Activated T-helper 2 cell treated with anti-CD3 and anti-CD28 coated beads, Interferon-gamma antibody, Interleukin-2, Interleukin-4, amounts not matched to agents 10 μg/mL and 5 μg/mL and 100 μg/mL, durations not matched to agents 14 hours and 24 hours and 36 hours (primary cell): Measurements from ENCODE around the gene ENO2. TPM values are rescaled to one million over a fixed set of nuclear protein-coding genes. Genes with fewer than 3 reads are reported as not detected.
A peak's percentile ranks its signal among the peaks of the same experiment; 100 is the strongest.

Source experiments
- DNase-seq: peaks from one replicate; pipeline ENCODE4 v3.0.0; 2021; ENCODE audit warnings: low spot score
- H3K27ac Mint-ChIP-seq: one replicate; pipeline ENCODE4 v1.8.0; 2021; ENCODE audit warnings: mixed read lengths
- H3K27me3 Mint-ChIP-seq: one replicate; pipeline ENCODE4 v1.8.0; 2021; ENCODE audit warnings: low read depth, mixed read lengths
- H3K36me3 Mint-ChIP-seq: one replicate; pipeline ENCODE4 v1.8.0; 2021; ENCODE audit warnings: low read depth, mixed read lengths
- H3K4me1 Mint-ChIP-seq: one replicate; pipeline ENCODE4 v1.8.0; 2021; ENCODE audit warnings: low read depth, mixed read lengths
- H3K4me3 Mint-ChIP-seq: one replicate; pipeline ENCODE4 v1.8.0; 2021; ENCODE audit warnings: low read depth, mild to moderate bottlenecking, moderate library complexity, mixed read lengths
- H3K9me3 Mint-ChIP-seq: one replicate; pipeline ENCODE4 v1.8.0; 2021; ENCODE audit warnings: mixed read lengths
- intact Hi-C: fragments of 100-400 bp; cut with micrococcal nuclease; formaldehyde crosslinking; loops from one replicate; pipeline ENCODE4 v1.15.1; 2023
- total RNA-seq: library from RNA; stranded (reverse); gene quantifications from 2 replicates; pipeline ENCODE4 v1.2.3, GENCODE V29; 2022

ENO2 gene
- total RNA-seq, 1 donor from 2014 or later = 235 TPM

- no peak for DNase-seq
- intact Hi-C loops = no loop called here
- Mint-ChIP-seq H3K27me3 (no peaks in the 10 kb centered on the region), H3K9me3 (no peaks in the 10 kb centered on the region), H3K4me3 (no peak overlapping the region), H3K4me1 (peaks cover 37% of the 10 kb centered on the region), H3K36me3 (peaks cover 55% of the 10 kb centered on the region), H3K27ac (no peak overlapping the region)
These were observed 7.9 kb downstream of the ENO2 start for GRCh38 chr12:6921996-6922946.

- no peak for DNase-seq
- intact Hi-C loops = no loop called here
- Mint-ChIP-seq H3K9me3 (no peaks in the 10 kb centered on the region), H3K27me3 (no peaks in the 10 kb centered on the region), H3K4me3 (no peak overlapping the region), H3K4me1 (peaks cover 37% of the 10 kb centered on the region), H3K36me3 (peaks cover 47% of the 10 kb centered on the region), H3K27ac (peak overlapping the region; percentile 28)
These were observed 8.8 kb downstream of the ENO2 start for GRCh38 chr12:6923003-6923732.

- Mint-ChIP-seq H3K4me1 (peaks cover 41% of the 10 kb centered on the region), H3K4me3 (no peak overlapping the region), H3K9me3 (no peaks in the 10 kb centered on the region), H3K27me3 (no peaks in the 10 kb centered on the region), H3K36me3 (peaks cover 50% of the 10 kb centered on the region), H3K27ac (no peak overlapping the region)
- intact Hi-C loops = loop anchor here (1.0 to 2.0 kb wide), 3 partner anchors 14 to 169 kb away; partner anchors contain the start of gene C1R
- DNase-seq = no peak
These were observed 9.5 kb downstream of the ENO2 start for GRCh38 chr12:6923851-6924250.

- peak overlapping the region; percentile 56 for H3K27ac Mint-ChIP-seq
- H3K4me1 Mint-ChIP-seq = peaks cover 46% of the 10 kb centered on the region
- no peaks in the 10 kb centered on the region for H3K27me3 Mint-ChIP-seq
- intact Hi-C loops = loop anchor here (2.0 kb wide), 2 partner anchors 40 to 168 kb away; partner anchors contain the start of gene C1R
- no peak for DNase-seq
- H3K9me3 Mint-ChIP-seq = no peaks in the 10 kb centered on the region
- peaks cover 36% of the 10 kb centered on the region for H3K36me3 Mint-ChIP-seq
- H3K4me3 Mint-ChIP-seq = no peak overlapping the region
These were observed 10.8 kb downstream of the ENO2 start for GRCh38 chr12:6925239-6925539.

GRCh38 chr12:6925540-6926279 is 11.3 kb downstream of the ENO2 start:
- Mint-ChIP-seq H3K4me3 (peak overlapping the region; percentile 83), H3K4me1 (peaks cover 48% of the 10 kb centered on the region), H3K36me3 (peaks cover 36% of the 10 kb centered on the region), H3K9me3 (no peaks in the 10 kb centered on the region), H3K27ac (peak overlapping the region; percentile 31), H3K27me3 (no peaks in the 10 kb centered on the region)
- intact Hi-C loops = loop anchor here (2.0 kb wide), 2 partner anchors 39 to 167 kb away; partner anchors contain the start of gene C1R
- DNase-seq = no peak

- intact Hi-C loops = no loop called here
- peaks cover 27% of the 10 kb centered on the region for H3K36me3 Mint-ChIP-seq
- H3K4me3 Mint-ChIP-seq = peak within 1 kb of the TSS; percentile 94
- no peaks in the 10 kb centered on the region for H3K9me3 Mint-ChIP-seq
- H3K27ac Mint-ChIP-seq = peak within 1 kb of the TSS; percentile 91
- DNase-seq = no peak
- no peaks in the 10 kb centered on the region for H3K27me3 Mint-ChIP-seq
- H3K4me1 Mint-ChIP-seq = peaks cover 58% of the 10 kb centered on the region
These were observed 13.1 kb downstream of the ENO2 start, which contains the start of gene ATN1 for GRCh38 chr12:6927379-6928021. TSS of gene ATN1 (plus strand) at chr12:6927959. CDS start at chr12:6934002, 6,043 bp downstream.

GRCh38 chr12:6928022-6928702 is 13.8 kb downstream of the ENO2 start:
- Mint-ChIP-seq H3K27me3 (no peaks in the 10 kb centered on the region), H3K4me1 (peaks cover 61% of the 10 kb centered on the region), H3K27ac (peak overlapping the region; percentile 85), H3K9me3 (no peaks in the 10 kb centered on the region), H3K36me3 (peaks cover 26% of the 10 kb centered on the region), H3K4me3 (peak overlapping the region; percentile 94)
- intact Hi-C loops = no loop called here
- DNase-seq = no peak

GRCh38 chr12:6928703-6929407 is 14.5 kb downstream of the ENO2 start:
- Mint-ChIP-seq H3K4me1 (peaks cover 65% of the 10 kb centered on the region), H3K27ac (peak overlapping the region; percentile 85), H3K4me3 (peak overlapping the region; percentile 94), H3K9me3 (no peaks in the 10 kb centered on the region), H3K36me3 (peaks cover 26% of the 10 kb centered on the region), H3K27me3 (no peaks in the 10 kb centered on the region)
- intact Hi-C loops = no loop called here
- DNase-seq = no peak

GRCh38 chr12:6929466-6930452 is 15.4 kb downstream of the ENO2 start:
- Mint-ChIP-seq H3K36me3 (peaks cover 25% of the 10 kb centered on the region), H3K4me3 (peak overlapping the region; percentile 94), H3K27ac (peak overlapping the region; percentile 74), H3K4me1 (peaks cover 64% of the 10 kb centered on the region), H3K27me3 (no peaks in the 10 kb centered on the region), H3K9me3 (no peaks in the 10 kb centered on the region)
- no peak for DNase-seq
- intact Hi-C loops = no loop called here

GRCh38 chr12:6932766-6933165 is 18.4 kb downstream of the ENO2 start:
- peaks cover 48% of the 10 kb centered on the region for H3K36me3 Mint-ChIP-seq
- no peak for DNase-seq
- H3K4me3 Mint-ChIP-seq = peak overlapping the region; percentile 35
- H3K9me3 Mint-ChIP-seq = no peaks in the 10 kb centered on the region
- H3K27ac Mint-ChIP-seq = peak overlapping the region; percentile 70
- peaks cover 66% of the 10 kb centered on the region for H3K4me1 Mint-ChIP-seq
- no peaks in the 10 kb centered on the region for H3K27me3 Mint-ChIP-seq
- intact Hi-C loops = no loop called here
